HEK293 (cell line): ENCODE results near the gene TRMT5.

Experiments used
- CTCF ChIA-PET: fragments of 350-600 bp; formaldehyde crosslinking; extraction: SDS; loops from one replicate; lab custom pipeline; 2021; ENCODE audit warnings: antibody characterized with exemption; lab: Yijun Ruan, JAX
- POLR2A ChIA-PET: fragments of 300-600 bp; formaldehyde crosslinking; extraction: SDS; loops from one replicate; lab custom pipeline; 2020; ENCODE audit warnings: antibody characterized with exemption, inconsistent platforms; lab: Yijun Ruan, JAX
- H3K27ac ChIP-seq: fragments of 200-500 bp; sonication (Bioruptor generic); 2 replicates; pipeline ENCODE4 v1.5.1; 2014; ENCODE audit warnings: low read depth, low read length, control low read depth, inconsistent platforms; ENCODE audit errors: extremely low read depth
- H3K36me3 ChIP-seq, 2 experiments: fragments of 200-500 bp in 1 of 2; sonication (Bioruptor generic) in 1 of 2; 1 replicate in 1 of 2; 2 replicates in 1 of 2; pipeline ENCODE4 v1.5.1; 2014 to 2017; ENCODE audit warnings: inconsistent platforms in 2 of 2, low read length in 2 of 2; ENCODE audit not compliant: control insufficient read depth in 2 of 2, insufficient read depth in 1 of 2
- H3K4me1 ChIP-seq: fragments of 200-500 bp; sonication (Bioruptor generic); 2 replicates; pipeline ENCODE4 v1.5.1; 2014; ENCODE audit warnings: mild to moderate bottlenecking, low read length, inconsistent platforms; ENCODE audit not compliant: control insufficient read depth, insufficient read depth
- H3K4me3 ChIP-seq: 2 replicates; pipeline ENCODE4 v1.5.1; 2011; ENCODE audit warnings: low read depth, mild to moderate bottlenecking, control low read depth, low read length, moderate library complexity
- H3K9me3 ChIP-seq: fragments of 200-500 bp; sonication (Bioruptor generic); 2 replicates; pipeline ENCODE4 v1.5.1; 2014; ENCODE audit warnings: low read depth, low read length, inconsistent platforms; ENCODE audit not compliant: control insufficient read depth, insufficient read depth
- GLI4 ChIP-seq: fragments of 450-650 bp; formaldehyde crosslinking; IDR thresholded peaks from 2 replicates; pipeline ENCODE4 v1.5.1; 2016; ENCODE audit warnings: missing biosample characterization, missing genetic modification characterization
- GLIS2 ChIP-seq: fragments of 450-650 bp; formaldehyde crosslinking; IDR thresholded peaks from 2 replicates; pipeline ENCODE4 v1.5.1; 2016; ENCODE audit warnings: missing biosample characterization, missing genetic modification characterization
- HOXC10 ChIP-seq: sonication (generic); formaldehyde crosslinking; IDR thresholded peaks from 2 replicates; pipeline ENCODE4 v1.8.1; 2023; ENCODE audit warnings: mild to moderate bottlenecking, missing genetic modification reagents
- MEIS1 ChIP-seq: sonication (generic); formaldehyde crosslinking; IDR thresholded peaks from 2 replicates; pipeline ENCODE4 v1.8.1; 2022; ENCODE audit warnings: missing genetic modification reagents, mild to moderate bottlenecking, borderline replicate concordance
- MYNN ChIP-seq: fragments of 450-650 bp; formaldehyde crosslinking; IDR thresholded peaks from 2 replicates; pipeline ENCODE4 v1.5.1; 2016; ENCODE audit warnings: missing biosample characterization, missing genetic modification characterization, borderline replicate concordance
- PRDM1 ChIP-seq: fragments of 450-650 bp; formaldehyde crosslinking; IDR thresholded peaks from 2 replicates; pipeline ENCODE4; 2016; ENCODE audit warnings: missing biosample characterization, missing genetic modification characterization
- REPIN1 ChIP-seq: fragments of 450-650 bp; formaldehyde crosslinking; IDR thresholded peaks from 2 replicates; pipeline ENCODE4 v1.5.1; 2017; ENCODE audit warnings: missing biosample characterization, missing genetic modification characterization, low read depth
- SCRT1 ChIP-seq: fragments of 450-650 bp; formaldehyde crosslinking; IDR thresholded peaks from 2 replicates; pipeline ENCODE4 v1.5.1; 2016; ENCODE audit warnings: missing biosample characterization, missing genetic modification characterization, borderline replicate concordance
- SETDB1 ChIP-seq: IDR thresholded peaks from one replicate; pipeline ENCODE4 v1.6.1; 2017; ENCODE audit warnings: mild to moderate bottlenecking, low read length, moderate library complexity, mixed read lengths; ENCODE audit not compliant: insufficient read length
- WT1 ChIP-seq: fragments of 450-650 bp; formaldehyde crosslinking; IDR thresholded peaks from 2 replicates; pipeline ENCODE4 v1.5.1; 2016; ENCODE audit warnings: missing biosample characterization, missing genetic modification characterization
- ZBTB7A ChIP-seq: fragments of 450-650 bp; formaldehyde crosslinking; IDR thresholded peaks from 2 replicates; pipeline ENCODE4 v1.5.1; 2016; ENCODE audit warnings: low read depth, missing biosample characterization, missing genetic modification characterization
- ZBTB8A ChIP-seq: fragments of 450-650 bp; formaldehyde crosslinking; IDR thresholded peaks from 2 replicates; pipeline ENCODE4 v1.5.1; 2016; ENCODE audit warnings: missing biosample characterization, missing genetic modification characterization
- ZFHX2 ChIP-seq: fragments of 450-650 bp; formaldehyde crosslinking; conservative IDR thresholded peaks from 2 replicates; pipeline ENCODE4 v1.5.1; 2016; ENCODE audit warnings: missing biosample characterization, missing genetic modification characterization
- ZNF16 ChIP-seq: fragments of 450-650 bp; formaldehyde crosslinking; IDR thresholded peaks from 2 replicates; pipeline ENCODE4 v1.5.1; 2016; ENCODE audit warnings: low read depth, missing biosample characterization, missing genetic modification characterization
- ZNF175 ChIP-seq: fragments of 450-650 bp; formaldehyde crosslinking; IDR thresholded peaks from 2 replicates; pipeline ENCODE4 v1.5.1; 2016; ENCODE audit warnings: missing biosample characterization, missing genetic modification characterization
- ZNF221 ChIP-seq: fragments of 450-650 bp; formaldehyde crosslinking; IDR thresholded peaks from 2 replicates; pipeline ENCODE4 v1.5.1; 2017; ENCODE audit warnings: missing biosample characterization, missing genetic modification characterization, borderline replicate concordance
- ZNF350 ChIP-seq: fragments of 450-650 bp; formaldehyde crosslinking; IDR thresholded peaks from 2 replicates; pipeline ENCODE4 v1.5.0; 2017; ENCODE audit warnings: missing biosample characterization, mild to moderate bottlenecking, missing genetic modification characterization
- ZNF549 ChIP-seq: fragments of 450-650 bp; IDR thresholded peaks from 2 replicates; pipeline ENCODE4 v1.5.1; 2018; ENCODE audit warnings: missing biosample characterization, missing genetic modification characterization, mild to moderate bottlenecking, inconsistent platforms, moderate library complexity
- ZNF571 ChIP-seq: fragments of 450-650 bp; formaldehyde crosslinking; IDR thresholded peaks from 2 replicates; pipeline ENCODE4 v1.5.0; 2017; ENCODE audit warnings: missing biosample characterization, missing genetic modification characterization
- ZNF626 ChIP-seq: fragments of 450-650 bp; sonication (Bioruptor Pico); formaldehyde crosslinking; IDR thresholded peaks from 2 replicates; pipeline ENCODE4 v1.5.1; 2018; ENCODE audit warnings: missing biosample characterization, missing genetic modification characterization, inconsistent platforms
- ZNF670 ChIP-seq: fragments of 450-650 bp; formaldehyde crosslinking; IDR thresholded peaks from 2 replicates; pipeline ENCODE4 v1.5.1; 2016; ENCODE audit warnings: missing biosample characterization, missing genetic modification characterization, low read depth
- TF ChIP-seq, protein P1 (sequence below): fragments of 450-650 bp; formaldehyde crosslinking; IDR thresholded peaks from 2 replicates; pipeline ENCODE4 v1.5.1; 2017; ENCODE audit warnings: missing biosample characterization, missing genetic modification characterization
- TF ChIP-seq, protein P2 (sequence below): fragments of 450-650 bp; formaldehyde crosslinking; IDR thresholded peaks from 2 replicates; pipeline ENCODE4 v1.5.1; 2016; ENCODE audit warnings: missing biosample characterization, missing genetic modification characterization, borderline replicate concordance

The TRMT5 gene

DNA sequence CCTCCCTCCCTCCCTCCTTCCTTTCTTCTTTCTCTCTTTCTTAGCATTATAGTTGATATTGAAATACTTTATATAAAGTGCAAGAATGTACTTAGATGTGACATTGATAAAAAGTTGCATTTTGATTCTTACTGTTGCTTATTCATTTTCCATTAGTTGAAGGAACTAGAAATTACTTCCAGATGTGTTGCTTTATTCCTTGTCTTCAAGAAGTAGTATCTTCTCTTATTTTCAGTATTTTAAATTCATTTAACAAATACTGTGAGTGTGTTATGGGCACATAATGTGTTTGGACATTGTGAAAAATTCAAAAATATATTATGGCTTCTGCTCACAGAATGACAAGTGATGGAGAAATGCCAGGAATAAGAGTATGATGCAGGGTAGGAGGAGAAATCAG is 45.6 kb downstream of the TRMT5 start (continued):
- TF ChIP-seq ZNF16 (tag by site-specific recombination), result no peak

DNA sequence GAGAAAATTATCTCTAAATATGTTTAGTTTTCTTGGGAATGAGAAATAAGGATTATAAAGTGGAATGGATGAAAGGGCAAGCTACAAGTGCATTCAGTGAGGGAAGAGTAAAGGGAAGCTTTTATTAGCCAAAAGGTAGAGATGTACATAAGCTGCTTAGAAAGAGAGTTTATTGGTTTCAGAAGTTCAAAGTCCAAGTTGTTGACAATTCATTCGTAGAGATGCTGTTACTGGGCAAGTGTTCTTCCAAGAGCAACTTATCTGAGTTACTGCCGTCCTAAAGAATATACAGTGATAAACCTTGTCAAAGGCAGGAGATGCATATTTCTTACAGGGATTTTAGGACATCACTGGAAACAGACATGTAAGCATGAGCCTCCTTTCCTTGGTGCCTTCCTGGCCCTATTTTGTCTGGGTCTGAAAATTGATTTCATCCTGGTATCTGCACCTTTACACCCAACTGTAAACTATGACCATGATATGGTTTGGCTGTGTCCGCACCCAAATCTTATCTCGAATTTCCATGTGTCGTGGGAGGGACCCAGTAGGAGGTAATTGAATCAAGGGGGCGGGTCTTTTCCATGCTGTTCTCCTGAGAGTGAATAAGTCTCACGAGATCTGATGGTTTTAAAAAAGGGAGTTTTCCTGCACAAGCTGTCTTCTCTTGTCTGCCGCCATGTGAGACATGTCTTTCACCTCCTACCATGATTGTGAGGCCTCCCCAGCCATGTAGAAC is 46.8 kb downstream of the TRMT5 start:
- Histone ChIP-seq H3K27ac (no peak overlapping the region), H3K4me1 (0 out of 2 replicates have a peak, but pooled peaks cover 2% of the 10 kb centered on the region), H3K36me3 (no peaks in the 10 kb centered on the region), H3K4me3 (no peak overlapping the region), H3K9me3 (no peaks in the 10 kb centered on the region)
- ChIA-PET CTCF (no interaction called here), POLR2A (no interaction called here)
- no peak for TF ChIP-seq ZNF350 (tag by site-specific recombination)
- TF ChIP-seq, protein P1, sequence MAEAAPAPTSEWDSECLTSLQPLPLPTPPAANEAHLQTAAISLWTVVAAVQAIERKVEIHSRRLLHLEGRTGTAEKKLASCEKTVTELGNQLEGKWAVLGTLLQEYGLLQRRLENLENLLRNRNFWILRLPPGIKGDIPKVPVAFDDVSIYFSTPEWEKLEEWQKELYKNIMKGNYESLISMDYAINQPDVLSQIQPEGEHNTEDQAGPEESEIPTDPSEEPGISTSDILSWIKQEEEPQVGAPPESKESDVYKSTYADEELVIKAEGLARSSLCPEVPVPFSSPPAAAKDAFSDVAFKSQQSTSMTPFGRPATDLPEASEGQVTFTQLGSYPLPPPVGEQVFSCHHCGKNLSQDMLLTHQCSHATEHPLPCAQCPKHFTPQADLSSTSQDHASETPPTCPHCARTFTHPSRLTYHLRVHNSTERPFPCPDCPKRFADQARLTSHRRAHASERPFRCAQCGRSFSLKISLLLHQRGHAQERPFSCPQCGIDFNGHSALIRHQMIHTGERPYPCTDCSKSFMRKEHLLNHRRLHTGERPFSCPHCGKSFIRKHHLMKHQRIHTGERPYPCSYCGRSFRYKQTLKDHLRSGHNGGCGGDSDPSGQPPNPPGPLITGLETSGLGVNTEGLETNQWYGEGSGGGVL (tag by site-specific recombination), result no peak
- no peak for TF ChIP-seq HOXC10 (CRISPR knock-in tag)
- TF ChIP-seq REPIN1 (tag by site-specific recombination), result no peak
- TF ChIP-seq SCRT1 (tag by site-specific recombination), result no peak
- TF ChIP-seq GLI4 (tag by site-specific recombination), result no peak
- peak; percentile 29; the same call in 1 of the 2 replicates for TF ChIP-seq ZNF549
- no peak for TF ChIP-seq ZBTB8A (tag by site-specific recombination)
- 0 out of 2 replicates have a peak, but pooled peaks have one; percentile 13 for TF ChIP-seq ZFHX2 (tag by site-specific recombination)
- no peak for TF ChIP-seq MEIS1
- no peak for TF ChIP-seq SETDB1
- TF ChIP-seq MYNN (tag by site-specific recombination), result no peak

DNA sequence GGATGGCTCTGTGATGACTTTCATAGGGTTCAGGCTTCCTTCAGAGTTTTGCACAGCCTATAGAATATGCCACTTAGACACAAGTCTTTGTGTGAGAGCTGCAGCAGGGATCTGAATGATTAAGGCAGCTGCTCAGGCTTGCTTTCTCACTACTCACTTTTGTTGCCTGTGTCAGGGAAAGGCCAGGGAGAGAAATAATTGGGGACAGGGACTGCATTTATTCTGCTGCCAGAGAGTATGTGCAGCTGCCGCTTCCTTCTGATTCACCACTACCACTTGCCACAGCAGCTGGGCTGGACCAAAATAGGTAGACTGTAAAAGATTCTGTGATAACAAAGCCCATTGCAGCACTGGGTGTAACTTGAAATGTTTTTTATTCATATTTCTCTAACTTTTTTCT is 49.7 kb downstream of the TRMT5 start:
- Histone ChIP-seq H3K4me3 (no peak overlapping the region), H3K9me3 (no peaks in the 10 kb centered on the region), H3K36me3 (no peaks in the 10 kb centered on the region), H3K27ac (no peak overlapping the region), H3K4me1 (0 out of 2 replicates have a peak, but pooled peaks cover 2% of the 10 kb centered on the region)
- 0 out of 2 replicates have a peak, but pooled peaks have one; percentile 13 for TF ChIP-seq PRDM1 (tag by site-specific recombination)
- TF ChIP-seq SETDB1, result no peak
- no peak for TF ChIP-seq WT1 (tag by site-specific recombination)
- no peak for TF ChIP-seq ZNF221 (tag by site-specific recombination)
- no peak for TF ChIP-seq ZBTB7A (tag by site-specific recombination)
- TF ChIP-seq ZNF626 (tag by site-specific recombination), result no peak
- POLR2A ChIA-PET, result no interaction called here
- CTCF ChIA-PET, result no interaction called here

DNA sequence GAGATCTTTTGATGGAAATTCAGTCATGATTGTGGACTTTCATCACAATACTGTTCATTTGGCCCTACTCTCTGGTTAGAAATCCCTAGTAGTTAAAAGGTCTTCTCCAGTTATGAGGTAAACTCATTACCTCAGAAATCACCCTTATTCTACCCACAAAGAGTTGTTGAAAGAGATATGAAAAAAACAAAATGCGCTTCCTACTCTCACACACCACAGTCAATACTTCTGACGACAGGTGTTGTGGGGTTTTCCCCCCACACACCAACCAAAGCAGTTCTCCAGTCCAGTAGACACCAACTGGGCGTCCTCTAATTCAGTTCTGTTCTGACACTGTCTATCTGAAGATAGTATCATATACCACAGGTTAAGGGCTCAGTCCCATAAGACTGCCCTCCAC is 54.9 kb downstream of the TRMT5 start:
- no peaks in the 10 kb centered on the region for H3K36me3 ChIP-seq
- no peaks in the 10 kb centered on the region for H3K4me1 ChIP-seq
- no peak overlapping the region for H3K27ac ChIP-seq
- CTCF ChIA-PET, result no interaction called here
- POLR2A ChIA-PET, result no interaction called here
- no peaks in the 10 kb centered on the region for H3K9me3 ChIP-seq
- H3K4me3 ChIP-seq, result no peak overlapping the region
- TF ChIP-seq ZNF571 (no peak), ZNF175 (tag by site-specific recombination) (no peak), ZNF670 (no peak), GLIS2 (tag by site-specific recombination) (no peak)
- TF ChIP-seq, protein P2, sequence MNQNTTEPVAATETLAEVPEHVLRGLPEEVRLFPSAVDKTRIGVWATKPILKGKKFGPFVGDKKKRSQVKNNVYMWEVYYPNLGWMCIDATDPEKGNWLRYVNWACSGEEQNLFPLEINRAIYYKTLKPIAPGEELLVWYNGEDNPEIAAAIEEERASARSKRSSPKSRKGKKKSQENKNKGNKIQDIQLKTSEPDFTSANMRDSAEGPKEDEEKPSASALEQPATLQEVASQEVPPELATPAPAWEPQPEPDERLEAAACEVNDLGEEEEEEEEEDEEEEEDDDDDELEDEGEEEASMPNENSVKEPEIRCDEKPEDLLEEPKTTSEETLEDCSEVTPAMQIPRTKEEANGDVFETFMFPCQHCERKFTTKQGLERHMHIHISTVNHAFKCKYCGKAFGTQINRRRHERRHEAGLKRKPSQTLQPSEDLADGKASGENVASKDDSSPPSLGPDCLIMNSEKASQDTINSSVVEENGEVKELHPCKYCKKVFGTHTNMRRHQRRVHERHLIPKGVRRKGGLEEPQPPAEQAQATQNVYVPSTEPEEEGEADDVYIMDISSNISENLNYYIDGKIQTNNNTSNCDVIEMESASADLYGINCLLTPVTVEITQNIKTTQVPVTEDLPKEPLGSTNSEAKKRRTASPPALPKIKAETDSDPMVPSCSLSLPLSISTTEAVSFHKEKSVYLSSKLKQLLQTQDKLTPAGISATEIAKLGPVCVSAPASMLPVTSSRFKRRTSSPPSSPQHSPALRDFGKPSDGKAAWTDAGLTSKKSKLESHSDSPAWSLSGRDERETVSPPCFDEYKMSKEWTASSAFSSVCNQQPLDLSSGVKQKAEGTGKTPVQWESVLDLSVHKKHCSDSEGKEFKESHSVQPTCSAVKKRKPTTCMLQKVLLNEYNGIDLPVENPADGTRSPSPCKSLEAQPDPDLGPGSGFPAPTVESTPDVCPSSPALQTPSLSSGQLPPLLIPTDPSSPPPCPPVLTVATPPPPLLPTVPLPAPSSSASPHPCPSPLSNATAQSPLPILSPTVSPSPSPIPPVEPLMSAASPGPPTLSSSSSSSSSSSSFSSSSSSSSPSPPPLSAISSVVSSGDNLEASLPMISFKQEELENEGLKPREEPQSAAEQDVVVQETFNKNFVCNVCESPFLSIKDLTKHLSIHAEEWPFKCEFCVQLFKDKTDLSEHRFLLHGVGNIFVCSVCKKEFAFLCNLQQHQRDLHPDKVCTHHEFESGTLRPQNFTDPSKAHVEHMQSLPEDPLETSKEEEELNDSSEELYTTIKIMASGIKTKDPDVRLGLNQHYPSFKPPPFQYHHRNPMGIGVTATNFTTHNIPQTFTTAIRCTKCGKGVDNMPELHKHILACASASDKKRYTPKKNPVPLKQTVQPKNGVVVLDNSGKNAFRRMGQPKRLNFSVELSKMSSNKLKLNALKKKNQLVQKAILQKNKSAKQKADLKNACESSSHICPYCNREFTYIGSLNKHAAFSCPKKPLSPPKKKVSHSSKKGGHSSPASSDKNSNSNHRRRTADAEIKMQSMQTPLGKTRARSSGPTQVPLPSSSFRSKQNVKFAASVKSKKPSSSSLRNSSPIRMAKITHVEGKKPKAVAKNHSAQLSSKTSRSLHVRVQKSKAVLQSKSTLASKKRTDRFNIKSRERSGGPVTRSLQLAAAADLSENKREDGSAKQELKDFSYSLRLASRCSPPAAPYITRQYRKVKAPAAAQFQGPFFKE (tag by site-specific recombination), result no peak
